ENCODE results near the gene TMEM204.

Gene TMEM204

GRCh38 chr16:1602285-1602684 is 68.8 kb downstream of the TMEM204 start:
- no peak for DNase-seq

Measured in DMS79 treated with DMSO at 0.1 percent for 48 hours (cell line).